SJSA1 (cell line): Measurements from ENCODE around the gene TRIM21. TPM values are rescaled to one million over a fixed set of nuclear protein-coding genes. Genes with fewer than 3 reads are reported as not detected.
"Not testable (repeated sequence)": the region's sequence is repeated elsewhere in the genome, so short reads cannot be mapped to it uniquely, and the experiment has no call there.

Experiments used
- DNase-seq, 2 experiments: peaks; one replicate each; pipeline ENCODE4 v3.0.0-alpha.2; 2015 to 2020; ENCODE audit warnings: low spot score in 2 of 2, low read depth in 1 of 2
- H3K27ac ChIP-seq: fragments of 250-450 bp; sonication (Bioruptor Pico); 2 replicates; pipeline ENCODE4 v1.5.1; 2020; ENCODE audit warnings: mild to moderate bottlenecking, moderate library complexity
- H3K27me3 ChIP-seq: fragments of 250-450 bp; sonication (Bioruptor Pico); replicated peaks from 2 replicates; pipeline ENCODE4 v1.5.1; 2020; ENCODE audit warnings: mild to moderate bottlenecking, moderate library complexity
- H3K36me3 ChIP-seq: fragments of 250-450 bp; sonication (Bioruptor Pico); 2 replicates; pipeline ENCODE4 v1.5.1; 2020; ENCODE audit warnings: mild to moderate bottlenecking
- H3K4me1 ChIP-seq: fragments of 250-450 bp; sonication (Bioruptor Pico); replicated peaks from 2 replicates; pipeline ENCODE4 v1.6.1; 2021; ENCODE audit warnings: mild to moderate bottlenecking
- H3K4me3 ChIP-seq: fragments of 250-450 bp; sonication (Bioruptor Pico); 2 replicates; pipeline ENCODE4 v1.5.1; 2020; ENCODE audit warnings: mild to moderate bottlenecking
- H3K9me3 ChIP-seq: fragments of 250-450 bp; sonication (Bioruptor Pico); replicated peaks from 2 replicates; pipeline ENCODE4 v1.5.1; 2020; ENCODE audit warnings: mild to moderate bottlenecking
- total RNA-seq: library from RNA; depleted of rRNA; stranded (reverse); fragments of >200 nt; shearing (Covaris generic); gene quantifications from 2 replicates; pipeline ENCODE4 v1.2.3, GENCODE V29; 2014; rRNA removed

Gene TRIM21
- 22.5 and 24.4 TPM in 2 replicates for total RNA-seq

GRCh38 chr11:4393209-4393857 lies at the start of gene TRIM21:
TRIM21 (minus strand) TSS chr11:4393702; CDS start chr11:4390409, 3,293 bp downstream.
- peak within 1 kb of the TSS; percentile 57 for H3K27ac ChIP-seq
- H3K27me3 ChIP-seq: 0 out of 2 replicates have a peak, but pooled peaks cover 2% of the 10 kb centered on the region
- H3K4me1 ChIP-seq: no peaks in the 10 kb centered on the region
- H3K36me3 ChIP-seq: peaks cover 26% of the 10 kb centered on the region
- H3K9me3 ChIP-seq: no peaks in the 10 kb centered on the region
- peak within 1 kb of the TSS; percentile 62 for H3K4me3 ChIP-seq
- DNase-seq: peak; percentile 88 to 90

GRCh38 chr11:4441515-4441914 lies 48.0 kb upstream of the TRIM21 start:
- no peak overlapping the region for H3K27ac ChIP-seq
- H3K9me3 ChIP-seq: no peaks in the 10 kb centered on the region
- H3K4me1 ChIP-seq: no peaks in the 10 kb centered on the region
- 0 out of 2 replicates have a peak, but pooled peaks cover 7% of the 10 kb centered on the region for H3K27me3 ChIP-seq
- no peak for DNase-seq
- H3K4me3 ChIP-seq: no peak overlapping the region
- H3K36me3 ChIP-seq: no peaks in the 10 kb centered on the region

- H3K4me3 ChIP-seq: no peak overlapping the region
- no peaks in the 10 kb centered on the region for H3K36me3 ChIP-seq
- DNase-seq: no peak
- no peak overlapping the region for H3K27ac ChIP-seq
- H3K9me3 ChIP-seq: no peaks in the 10 kb centered on the region
- no peaks in the 10 kb centered on the region for H3K4me1 ChIP-seq
- H3K27me3 ChIP-seq: peaks cover 5% of the 10 kb centered on the region; the same call in 1 of the 2 replicates
Observed at GRCh38 chr11:4436411-4436810, 42.9 kb upstream of the TRIM21 start.

- Histone ChIP-seq H3K36me3 (no peaks in the 10 kb centered on the region), H3K4me3 (no peak overlapping the region)
Observed at GRCh38 chr11:4433856-4434255, 40.4 kb upstream of the TRIM21 start.

GRCh38 chr11:4430051-4430450 lies 36.5 kb upstream of the TRIM21 start:
- Histone ChIP-seq H3K27ac (no peak overlapping the region), H3K36me3 (no peaks in the 10 kb centered on the region), H3K9me3 (no peaks in the 10 kb centered on the region), H3K27me3 (0 out of 2 replicates have a peak, but pooled peaks cover 16% of the 10 kb centered on the region), H3K4me3 (no peak overlapping the region), H3K4me1 (no peaks in the 10 kb centered on the region)
- DNase-seq: no peak

More at GRCh38 chr11:4433856-4434255, 40.4 kb upstream of the TRIM21 start:
- Histone ChIP-seq H3K9me3 (no peaks in the 10 kb centered on the region), H3K4me1 (no peaks in the 10 kb centered on the region), H3K27me3 (peaks cover 9% of the 10 kb centered on the region; the same call in 1 of the 2 replicates), H3K27ac (no peak overlapping the region)
- DNase-seq: no peak

GRCh38 chr11:4418403-4418802 lies 24.9 kb upstream of the TRIM21 start:
- Histone ChIP-seq H3K27me3 (peaks cover 13% of the 10 kb centered on the region), H3K36me3 (no peaks in the 10 kb centered on the region), H3K4me1 (no peaks in the 10 kb centered on the region), H3K4me3 (no peak overlapping the region), H3K9me3 (no peaks in the 10 kb centered on the region), H3K27ac (no peak overlapping the region)
- no peak for DNase-seq

- H3K27ac ChIP-seq: no peak overlapping the region
Observed at GRCh38 chr11:4416816-4417215, 23.3 kb upstream of the TRIM21 start.

GRCh38 chr11:4416306-4416705 lies 22.8 kb upstream of the TRIM21 start:
- Histone ChIP-seq H3K4me1 (no peaks in the 10 kb centered on the region), H3K9me3 (no peaks in the 10 kb centered on the region), H3K4me3 (no peak overlapping the region), H3K27me3 (peaks cover 6% of the 10 kb centered on the region), H3K27ac (no peak overlapping the region), H3K36me3 (no peaks in the 10 kb centered on the region)
- DNase-seq: no peak

More at GRCh38 chr11:4416816-4417215, 23.3 kb upstream of the TRIM21 start:
- Histone ChIP-seq H3K4me1 (no peaks in the 10 kb centered on the region), H3K9me3 (no peaks in the 10 kb centered on the region), H3K27me3 (peaks cover 8% of the 10 kb centered on the region), H3K4me3 (no peak overlapping the region), H3K36me3 (no peaks in the 10 kb centered on the region)
- no peak for DNase-seq

- not testable (repeated sequence) for H3K27me3 ChIP-seq, H3K4me1 ChIP-seq
Observed at GRCh38 chr11:4406206-4406605, 12.7 kb upstream of the TRIM21 start.

GRCh38 chr11:4393858-4394223 lies 339 bp upstream of the TRIM21 start:
- no peaks in the 10 kb centered on the region for H3K9me3 ChIP-seq
- peaks cover 20% of the 10 kb centered on the region for H3K36me3 ChIP-seq
- peak overlapping the region; percentile 62 for H3K4me3 ChIP-seq
- 0 out of 2 replicates have a peak, but pooled peaks cover 2% of the 10 kb centered on the region for H3K27me3 ChIP-seq
- no peak for DNase-seq
- H3K27ac ChIP-seq: no peak overlapping the region
- no peaks in the 10 kb centered on the region for H3K4me1 ChIP-seq

More at GRCh38 chr11:4406206-4406605, 12.7 kb upstream of the TRIM21 start:
- DNase-seq, H3K9me3 ChIP-seq, H3K36me3 ChIP-seq, H3K4me3 ChIP-seq, H3K27ac ChIP-seq: not testable (repeated sequence)

- peaks cover 57% of the 10 kb centered on the region for H3K36me3 ChIP-seq
- H3K4me3 ChIP-seq: no peak overlapping the region
- DNase-seq: no peak
- H3K9me3 ChIP-seq: no peaks in the 10 kb centered on the region
- no peaks in the 10 kb centered on the region for H3K4me1 ChIP-seq
- no peaks in the 10 kb centered on the region for H3K27me3 ChIP-seq
- H3K27ac ChIP-seq: no peak overlapping the region
Observed at GRCh38 chr11:4388221-4388620, 5.3 kb downstream of the TRIM21 start.

- no peak for DNase-seq
- Histone ChIP-seq H3K4me1 (no peaks in the 10 kb centered on the region), H3K27ac (no peak overlapping the region), H3K36me3 (peaks cover 52% of the 10 kb centered on the region), H3K27me3 (no peaks in the 10 kb centered on the region), H3K4me3 (no peak overlapping the region), H3K9me3 (no peaks in the 10 kb centered on the region)
Observed at GRCh38 chr11:4385978-4386740, 7.3 kb downstream of the TRIM21 start.

- H3K9me3 ChIP-seq: no peaks in the 10 kb centered on the region
- H3K4me3 ChIP-seq: no peak overlapping the region
- no peak overlapping the region for H3K27ac ChIP-seq
- H3K27me3 ChIP-seq: peaks cover 8% of the 10 kb centered on the region; the same call in 1 of the 2 replicates
- no peaks in the 10 kb centered on the region for H3K4me1 ChIP-seq
- H3K36me3 ChIP-seq: peaks cover 19% of the 10 kb centered on the region
- no peak for DNase-seq
Observed at GRCh38 chr11:4381901-4382300, 11.6 kb downstream of the TRIM21 start.
